Transverse colon (tissue), 4 donors: Measurements from ENCODE around the gene PCLO. TPM values are rescaled to one million over a fixed set of nuclear protein-coding genes. Genes with fewer than 3 reads are reported as not detected.

Experiments used
- DNase-seq: peaks from one replicate; pipeline ENCODE4 v3.0.0-alpha.2; 2019
- H3K27ac ChIP-seq, 4 donors: fragments of 200-600 bp; sonication (generic); 2 replicates each; pipeline ENCODE4 v1.5.1; 2016 to 2018; ENCODE audit warnings: inconsistent platforms in 4 of 4
- H3K27me3 ChIP-seq: fragments of 200-600 bp; sonication (generic); 2 replicates; pipeline ENCODE4 v1.5.1; 2017; ENCODE audit warnings: inconsistent platforms
- H3K36me3 ChIP-seq, 4 donors: fragments of 200-600 bp; sonication (generic); 2 replicates each; pipeline ENCODE4 v1.5.1; 2017 to 2019; ENCODE audit warnings: inconsistent platforms in 4 of 4
- H3K4me1 ChIP-seq, 4 donors: fragments of 200-600 bp; sonication (generic); 2 replicates each; pipeline ENCODE4 v1.5.1; 2017 to 2020; ENCODE audit warnings: inconsistent platforms in 4 of 4
- H3K4me3 ChIP-seq, 4 donors: fragments of 200-600 bp; sonication (generic); 1 replicate in 1 of 4; 2 replicates in 3 of 4; pipeline versions ENCODE4 v1.5.1 to v1.6.1; 2017 to 2019; ENCODE audit warnings: inconsistent platforms in 4 of 4
- H3K9me3 ChIP-seq, 2 donors: fragments of 200-600 bp; sonication (generic); 2 replicates each; pipeline ENCODE4 v1.5.1; 2017 to 2019; ENCODE audit warnings: inconsistent platforms in 2 of 2
- CTCF ChIP-seq, 5 experiments: fragments of 200-600 bp in 3 of 5; fragments of 450-650 bp in 2 of 5; sonication (generic) in 3 of 5; IDR thresholded peaks; 1 replicate in 2 of 5; 2 replicates in 3 of 5; pipeline ENCODE4 v1.5.1; 2016 to 2017; ENCODE audit warnings: antibody characterized with exemption in 5 of 5, inconsistent platforms in 3 of 5, mild to moderate bottlenecking in 2 of 5, moderate library complexity in 1 of 5
- EP300 ChIP-seq: sonication (generic); formaldehyde crosslinking; IDR thresholded peaks from one replicate; pipeline ENCODE4 v1.6.1; 2017; ENCODE audit warnings: antibody characterized with exemption, low read depth
- POLR2A ChIP-seq: fragments of 450-650 bp; IDR thresholded peaks from one replicate; pipeline ENCODE4 v1.6.1; 2016; ENCODE audit warnings: antibody characterized with exemption, mild to moderate bottlenecking, moderate library complexity
- POLR2AphosphoS5 ChIP-seq, 3 donors: sonication (generic); formaldehyde crosslinking; IDR thresholded peaks; one replicate each; pipeline ENCODE4 v1.6.1; 2016; ENCODE audit warnings: antibody characterized with exemption in 3 of 3
- WGBS, 2 donors: methylation state at CpG; one replicate each; pipeline ENCODE4 v1.1.5; 2018; ENCODE audit warnings: low coverage in 1 of 2; 5-methylcytosine and 5-hydroxymethylcytosine counted together
- in situ Hi-C, 4 donors: fragments of 200-750 bp; cut with MboI; loops; one replicate each; pipeline versions ENCODE4 v1.15.0 to v1.15.1; 2017; ENCODE audit warnings: low sequenced_read_pairs in 3 of 4, low pct_ligation_motif_present in 1 of 4, low pct_unique_long_range_greater_than_20kb in 1 of 4
- intact Hi-C: fragments of 100-400 bp; cut with DNase I; formaldehyde crosslinking; loops from one replicate; pipeline ENCODE4 v1.15.1; 2023; ENCODE audit warnings: low total_unique reads
- total RNA-seq, 4 donors: library from RNA; depleted of rRNA; stranded (reverse); fragments of >200 nt; gene quantifications; one replicate each; pipeline ENCODE4 v1.1.0, GENCODE V29; 2016

PCLO gene
- total RNA-seq, 4 donors from 2014 or later: 9.8 to 39.8 (median 16.2) TPM

- 75 to 84% methylated on average over 3 of the region's 3 CpGs for WGBS, 2 donors
- no peak for TF ChIP-seq CTCF (IDR thresholded peaks at IDR 0.05)
- TF ChIP-seq EP300: no peak
- no peak for TF ChIP-seq POLR2AphosphoS5 (IDR thresholded peaks at IDR 0.05)
- no peak for TF ChIP-seq POLR2A
- DNase-seq: no peak
- Histone ChIP-seq H3K36me3 (no peaks in the 10 kb centered on the region), H3K4me1 (no peaks in the 10 kb centered on the region), H3K4me3 (no peak overlapping the region), H3K27me3 (no peaks in the 10 kb centered on the region), H3K9me3 (no peaks in the 10 kb centered on the region), H3K27ac (no peak overlapping the region)
- intact Hi-C loops: no loop called here
- in situ Hi-C loops: no loop called here
These were observed 20.8 kb downstream of the PCLO start for GRCh38 chr7:83141927-83142326.

- H3K27ac ChIP-seq: no peak overlapping the region
- no peaks in the 10 kb centered on the region for H3K9me3 ChIP-seq
- 43 to 50% methylated on average over 4 to 5 of the region's 5 CpGs for WGBS, 2 donors
- intact Hi-C loops: no loop called here
- no peak for DNase-seq
- no peaks in the 10 kb centered on the region for H3K4me1 ChIP-seq
- H3K4me3 ChIP-seq: no peak overlapping the region
- TF ChIP-seq POLR2A: no peak
- TF ChIP-seq CTCF (IDR thresholded peaks at IDR 0.05): no peak
- no peak for TF ChIP-seq EP300
- no peak for TF ChIP-seq POLR2AphosphoS5 (IDR thresholded peaks at IDR 0.05)
- H3K27me3 ChIP-seq: no peaks in the 10 kb centered on the region
- no peaks in the 10 kb centered on the region for H3K36me3 ChIP-seq
- in situ Hi-C loops: no loop called here
These were observed 31.8 kb downstream of the PCLO start for GRCh38 chr7:83130623-83131545.

GRCh38 chr7:83130191-83130590, 32.5 kb downstream of the PCLO start:
- no peak overlapping the region for H3K27ac ChIP-seq
- intact Hi-C loops (no loop called here), in situ Hi-C loops (no loop called here)
- no peak for TF ChIP-seq CTCF (IDR thresholded peaks at IDR 0.05)
- no peak for TF ChIP-seq EP300
- TF ChIP-seq POLR2AphosphoS5 (IDR thresholded peaks at IDR 0.05): no peak
- no peak for TF ChIP-seq POLR2A
- no peak for DNase-seq
- 90% methylated on average over 2 to 5 of the region's 5 CpGs for WGBS, 2 donors
- H3K36me3 ChIP-seq: no peaks in the 10 kb centered on the region
- no peaks in the 10 kb centered on the region for H3K27me3 ChIP-seq
- H3K9me3 ChIP-seq: no peaks in the 10 kb centered on the region
- no peaks in the 10 kb centered on the region for H3K4me1 ChIP-seq
- no peak overlapping the region for H3K4me3 ChIP-seq

- H3K27ac ChIP-seq: no peak overlapping the region
- no peak for DNase-seq
- peaks cover 15 to 16% of the 10 kb centered on the region in 2 donors for H3K9me3 ChIP-seq
- H3K4me3 ChIP-seq: no peak overlapping the region
- no peak for TF ChIP-seq POLR2AphosphoS5 (IDR thresholded peaks at IDR 0.05)
- TF ChIP-seq EP300: no peak
- no peak for TF ChIP-seq CTCF (IDR thresholded peaks at IDR 0.05)
- no peak for TF ChIP-seq POLR2A
- intact Hi-C loops: no loop called here
- in situ Hi-C loops: no loop called here
- H3K36me3 ChIP-seq: no peaks in the 10 kb centered on the region
- 61% methylated on average over 2 of the region's 2 CpGs; no CpG with 5 or more reads in 1 of the 2 donors for WGBS, 2 donors
- H3K4me1 ChIP-seq: no peaks in the 10 kb centered on the region
- H3K27me3 ChIP-seq: no peaks in the 10 kb centered on the region
These were observed 43.2 kb downstream of the PCLO start for GRCh38 chr7:83119494-83119893.
